Ishikawa (cell line): ENCODE data around the gene P2RY2.

Experiments
- CEBPB ChIP-seq: IDR thresholded peaks from 2 replicates; pipeline ENCODE4 v1.6.1; 2012
- CREB1 ChIP-seq: IDR thresholded peaks from 2 replicates; pipeline ENCODE4 v1.6.1; 2012; ENCODE audit warnings: low read depth
- EGR1 ChIP-seq: IDR thresholded peaks from 2 replicates; pipeline ENCODE4 v1.6.1; 2012
- EP300 ChIP-seq: IDR thresholded peaks from 2 replicates; pipeline ENCODE4 v1.6.1; 2012; ENCODE audit warnings: borderline replicate concordance
- FOXM1 ChIP-seq: IDR thresholded peaks from 2 replicates; pipeline ENCODE4 v1.6.1; 2012; ENCODE audit warnings: low read depth, borderline replicate concordance
- MAX ChIP-seq: IDR thresholded peaks from 2 replicates; pipeline ENCODE4 v1.6.1; 2012
- NFIC ChIP-seq: IDR thresholded peaks from 2 replicates; pipeline ENCODE4 v1.6.1; 2012
- RAD21 ChIP-seq: IDR thresholded peaks from 2 replicates; pipeline ENCODE4 v1.6.1; 2012; ENCODE audit warnings: low read depth
- REST ChIP-seq: IDR thresholded peaks from 2 replicates; pipeline ENCODE4 v1.6.1; 2012; ENCODE audit warnings: low read depth, mild to moderate bottlenecking
- TAF1 ChIP-seq: IDR thresholded peaks from 2 replicates; pipeline ENCODE4 v1.6.1; 2012; ENCODE audit warnings: low read depth, mild to moderate bottlenecking
- TCF12 ChIP-seq: IDR thresholded peaks from 2 replicates; pipeline ENCODE4 v1.6.1; 2012; ENCODE audit warnings: low read depth
- TEAD4 ChIP-seq: IDR thresholded peaks from 2 replicates; pipeline ENCODE4 v1.6.1; 2012
- YY1 ChIP-seq: IDR thresholded peaks from 2 replicates; pipeline ENCODE4 v1.6.1; 2012; ENCODE audit warnings: low read depth
- ZBTB7A ChIP-seq: IDR thresholded peaks from 2 replicates; pipeline ENCODE4 v1.6.1; 2012; ENCODE audit warnings: low read depth
- TF ChIP-seq, protein P1 (sequence below): IDR thresholded peaks from 2 replicates; pipeline ENCODE4 v1.6.1; 2012

P2RY2 gene

DNA sequence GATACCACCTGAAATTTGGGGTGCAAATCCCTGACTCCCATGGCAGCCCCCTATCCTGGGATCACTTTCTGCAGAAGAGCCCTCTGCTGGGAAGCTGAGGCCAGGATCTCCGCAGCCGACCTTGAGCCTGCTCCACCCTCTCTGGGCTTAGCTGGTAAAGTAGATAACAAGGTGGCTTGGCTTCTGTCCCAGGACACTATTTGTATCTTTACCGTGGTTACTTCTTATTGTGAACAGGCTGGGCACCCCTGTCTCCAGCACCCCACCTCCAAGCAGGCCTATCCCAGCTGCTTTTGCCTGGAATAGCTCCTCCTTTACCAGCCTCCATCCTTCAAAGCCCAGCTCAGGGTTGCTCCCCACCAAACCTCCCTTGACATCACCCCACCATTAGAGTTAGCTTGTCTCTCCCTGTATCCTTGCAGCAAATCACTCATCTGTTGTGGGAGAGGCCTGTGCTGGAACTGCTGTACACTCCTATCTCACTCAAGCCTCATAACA lies 35.2 kb upstream of the P2RY2 start:
- TF ChIP-seq ZBTB7A (no peak), EP300 (no peak), FOXM1 (no peak), RAD21 (no peak), YY1 (no peak), REST (no peak), TAF1 (no peak), CREB1 (no peak), TEAD4 (no peak), MAX (no peak), CEBPB (no peak), NFIC (no peak), EGR1 (no peak), TCF12 (no peak)
- TF ChIP-seq, protein P1, sequence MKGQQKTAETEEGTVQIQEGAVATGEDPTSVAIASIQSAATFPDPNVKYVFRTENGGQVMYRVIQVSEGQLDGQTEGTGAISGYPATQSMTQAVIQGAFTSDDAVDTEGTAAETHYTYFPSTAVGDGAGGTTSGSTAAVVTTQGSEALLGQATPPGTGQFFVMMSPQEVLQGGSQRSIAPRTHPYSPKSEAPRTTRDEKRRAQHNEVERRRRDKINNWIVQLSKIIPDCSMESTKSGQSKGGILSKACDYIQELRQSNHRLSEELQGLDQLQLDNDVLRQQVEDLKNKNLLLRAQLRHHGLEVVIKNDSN = no peak

DNA sequence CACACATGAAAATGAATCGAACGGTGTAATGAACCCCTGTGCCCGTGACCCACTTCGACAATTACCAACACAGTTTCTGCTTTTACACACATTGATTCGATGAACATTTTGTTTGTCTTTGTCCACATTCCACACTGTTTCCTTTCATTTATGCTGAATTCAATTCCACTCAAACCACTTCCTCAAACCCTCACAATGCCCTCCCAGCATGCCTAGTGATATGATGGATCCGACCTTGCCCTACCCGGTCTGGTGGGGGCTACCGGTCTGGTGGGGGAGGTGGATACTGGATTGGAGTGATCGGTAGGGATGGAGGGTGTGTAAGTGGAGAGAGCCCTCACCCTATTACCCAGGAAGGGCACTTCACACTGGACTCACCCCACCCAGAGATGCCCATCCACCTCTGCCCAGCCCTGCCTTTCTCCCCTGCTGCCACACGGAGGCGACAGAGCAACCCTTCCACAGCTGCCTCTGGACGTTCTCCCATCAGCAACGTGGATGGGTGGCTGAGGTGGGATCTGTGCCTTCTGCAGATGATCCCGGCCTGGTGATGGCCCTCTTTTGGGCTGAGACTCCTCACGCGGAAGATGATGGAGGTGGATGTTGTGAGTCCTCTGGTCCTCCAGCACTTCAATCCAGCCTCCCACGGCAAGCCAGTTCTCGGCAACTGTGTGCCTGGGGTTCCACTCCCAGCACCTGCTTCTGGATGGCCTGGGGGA lies 33.0 kb upstream of the P2RY2 start:
- TF ChIP-seq TCF12 = no peak
- no peak for TF ChIP-seq EGR1
- TF ChIP-seq RAD21 = peak; percentile 96

GRCh38 chr11:73185680-73186293 lies 32.3 kb upstream of the P2RY2 start:
- no peak for TF ChIP-seq EP300
- TF ChIP-seq YY1 = no peak
- TF ChIP-seq TCF12 = no peak
- no peak for TF ChIP-seq CEBPB
- TF ChIP-seq CREB1 = no peak
- no peak for TF ChIP-seq TAF1
- TF ChIP-seq EGR1 = no peak

DNA sequence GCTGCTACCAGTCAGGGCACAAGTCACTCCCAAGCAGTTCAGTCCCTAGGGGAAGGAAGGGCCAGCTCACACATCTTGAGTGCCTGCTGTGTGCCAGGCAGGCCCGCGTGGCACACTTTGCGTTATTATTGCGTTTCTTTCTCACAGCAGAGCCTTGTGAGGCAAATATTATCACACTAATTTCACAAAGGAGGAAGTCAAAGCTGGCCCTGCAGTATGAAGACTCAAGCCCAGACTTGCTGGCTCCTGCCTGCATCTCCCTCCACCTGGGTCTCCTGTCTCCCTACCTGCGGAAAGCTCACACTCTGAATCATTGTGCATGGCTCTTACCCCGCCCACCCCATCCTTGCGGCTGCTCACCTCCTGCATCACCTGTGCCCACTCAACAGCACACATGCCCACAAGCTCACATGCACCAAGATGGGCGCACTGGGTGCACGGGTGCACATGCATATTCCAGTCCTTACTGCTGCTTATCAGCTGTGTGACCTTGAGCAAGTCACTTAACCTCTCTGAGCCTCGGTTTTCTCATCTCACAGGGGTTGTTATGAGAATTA lies 31.7 kb upstream of the P2RY2 start:
- TF ChIP-seq TAF1 (no peak), FOXM1 (no peak), CREB1 (no peak), TEAD4 (no peak), EP300 (no peak), REST (no peak), ZBTB7A (no peak)

DNA sequence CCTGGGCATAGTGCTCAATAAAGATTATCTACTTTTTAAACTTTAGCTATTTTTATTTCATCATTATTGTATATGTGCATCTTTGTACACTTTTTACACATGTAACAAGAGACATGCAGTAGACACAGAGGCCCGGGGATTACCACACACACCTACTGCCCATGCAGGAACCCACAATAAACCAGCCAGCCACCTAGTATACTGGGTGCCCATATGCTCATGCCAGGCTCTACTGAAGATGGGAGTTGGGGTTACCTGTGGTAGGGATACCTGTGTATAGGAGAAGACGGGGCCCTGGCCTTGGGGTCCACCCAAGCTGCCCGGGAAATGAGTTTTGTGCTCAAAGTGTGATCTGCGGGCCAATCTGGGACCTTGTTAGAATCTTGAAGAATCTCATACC lies 31.2 kb upstream of the P2RY2 start:
- no peak for TF ChIP-seq TEAD4
- no peak for TF ChIP-seq FOXM1
- no peak for TF ChIP-seq CREB1

DNA sequence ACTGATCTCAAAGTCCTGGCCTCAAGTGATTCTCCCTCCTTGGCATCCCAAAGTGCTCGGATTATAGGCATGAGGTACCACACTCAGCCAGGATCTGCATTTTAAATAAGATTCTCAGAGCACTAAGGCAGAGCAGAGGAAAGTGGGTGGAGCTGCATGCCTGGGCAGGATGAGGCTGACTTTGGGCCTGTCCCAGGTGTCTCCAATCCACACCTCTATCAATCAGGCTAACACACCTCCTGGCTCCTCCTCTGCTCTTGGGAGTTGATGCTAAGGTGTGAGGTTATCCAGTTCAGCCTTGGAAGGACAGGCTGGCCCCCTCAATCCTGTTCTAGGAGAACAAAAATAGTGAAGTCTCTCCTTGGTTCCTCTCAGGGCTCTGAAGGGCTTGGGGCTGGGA lies 30.2 kb upstream of the P2RY2 start:
- TF ChIP-seq REST = no peak
- no peak for TF ChIP-seq TAF1
- no peak for TF ChIP-seq EGR1
- TF ChIP-seq RAD21 = no peak
- no peak for TF ChIP-seq TCF12
- TF ChIP-seq MAX = no peak
- no peak for TF ChIP-seq NFIC
- TF ChIP-seq CREB1 = no peak
- TF ChIP-seq EP300 = no peak
- TF ChIP-seq, protein P1 = no peak
- no peak for TF ChIP-seq YY1
- TF ChIP-seq ZBTB7A = no peak
- no peak for TF ChIP-seq FOXM1
- no peak for TF ChIP-seq TEAD4
- TF ChIP-seq CEBPB = no peak
